Adrenal gland (tissue), 5 donors: Measurements from ENCODE around the gene SF3B3.

Source experiments
- CTCF ChIP-seq, 6 experiments: fragments of 450-650 bp in 4 of 6; fragments of 200-600 bp in 2 of 6; sonication (generic) in 1 of 6; IDR thresholded peaks; 1 replicate in 5 of 6; 2 replicates in 1 of 6; pipeline versions ENCODE4 v1.5.1 to v1.8.0; 2016 to 2021; ENCODE audit warnings: antibody characterized with exemption in 6 of 6, mild to moderate bottlenecking in 2 of 6, moderate library complexity in 1 of 6
- POLR2A ChIP-seq, 2 donors: fragments of 450-650 bp; IDR thresholded peaks; one replicate each; pipeline ENCODE4 v1.6.1; 2017; ENCODE audit warnings: antibody characterized with exemption in 2 of 2, mild to moderate bottlenecking in 2 of 2, moderate library complexity in 1 of 2
- donor health status: DM: no; HTN: no; CAD: no.

- TF ChIP-seq CTCF (IDR thresholded peaks at IDR 0.05) (no peak), POLR2A (IDR thresholded peaks at IDR 0.05) (no peak)
Observed at GRCh38 chr16:70589998-70590471, 66.4 kb downstream of the SF3B3 start.
